NCI-H187 treated with DMSO at 0.1 percent for 48 hours (cell line): ENCODE data around the gene SPHKAP.
A peak's percentile ranks its signal among the peaks of the same experiment; 100 is the strongest.
"Not testable (repeated sequence)": the region's sequence is repeated elsewhere in the genome, so short reads cannot be mapped to it uniquely, and the experiment has no call there.

Experiments used
- DNase-seq: peaks from one replicate; lab custom pipeline; 2025; lab: John Stamatoyannopoulos, UW

Gene SPHKAP

GRCh38 chr2:228181098-228182019 lies at the start of gene SPHKAP:
Gene SPHKAP, minus strand, starts transcription at chr2:228181687. Its CDS starts 89 bp downstream, at chr2:228181598.
- DNase-seq = no peak

DNA sequence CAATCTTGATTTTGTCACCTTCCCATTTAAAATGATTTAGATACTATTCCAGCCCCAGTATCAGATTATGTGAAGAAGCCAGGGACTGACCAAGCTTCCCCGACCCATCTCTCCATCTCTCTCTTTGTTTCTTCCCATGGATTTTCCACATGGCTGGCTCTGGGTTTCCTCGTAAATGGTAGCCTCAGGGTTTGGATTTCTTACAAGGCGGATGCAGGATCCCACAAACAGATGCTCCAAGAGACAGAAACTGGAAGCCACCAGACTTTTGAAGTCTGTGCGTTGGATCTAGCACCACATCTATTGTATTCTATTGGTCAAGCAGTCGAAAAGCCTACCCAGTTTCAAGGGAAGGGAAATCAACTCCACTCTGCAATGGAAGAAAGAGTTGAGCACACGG lies 46.0 kb upstream of the SPHKAP start:
- DNase-seq = no peak

DNA sequence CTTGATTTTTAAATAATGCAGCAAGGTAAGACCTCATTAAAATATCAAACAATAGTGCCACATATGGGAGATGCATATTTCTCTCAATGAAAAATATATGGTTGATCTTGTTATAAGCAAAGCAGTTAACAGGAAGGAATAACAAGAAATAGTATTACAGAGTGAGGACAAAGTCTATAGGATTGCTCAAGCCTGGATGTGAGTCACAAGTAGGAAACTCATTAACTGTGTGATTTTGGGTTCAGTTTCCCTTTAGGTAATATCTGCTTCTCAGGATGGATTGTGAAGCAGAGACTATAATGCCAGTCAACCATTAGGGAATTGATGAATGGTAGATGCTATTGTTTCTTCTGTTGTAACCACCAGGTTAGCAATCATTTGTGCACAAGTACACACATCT lies 42.9 kb upstream of the SPHKAP start:
- no peak for DNase-seq

DNA sequence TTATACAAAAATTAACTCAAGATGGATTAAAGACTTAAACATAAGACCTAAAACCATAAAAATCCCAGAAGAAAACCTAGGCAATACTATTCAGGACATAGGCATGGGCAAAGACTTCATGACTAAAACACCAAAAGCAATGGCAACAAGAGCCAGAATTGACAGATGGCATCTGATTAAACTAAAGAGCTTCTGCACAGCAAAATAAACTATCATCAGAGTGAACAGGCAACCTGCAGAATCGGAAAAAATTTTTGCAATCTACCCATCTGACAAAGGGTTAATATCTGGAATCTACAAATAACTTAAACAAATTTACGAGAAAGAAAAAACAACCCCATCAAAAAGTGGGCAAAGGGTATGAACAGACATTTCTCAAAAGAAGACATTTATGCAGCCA lies 37.1 kb upstream of the SPHKAP start:
- DNase-seq = not testable (repeated sequence)

- DNase-seq = no peak
Measured at GRCh38 chr2:228197504-228197903, 16.0 kb upstream of the SPHKAP start.

- DNase-seq = peak; percentile 39
Measured at GRCh38 chr2:228180181-228181097, 1.0 kb downstream of the SPHKAP start.

DNA sequence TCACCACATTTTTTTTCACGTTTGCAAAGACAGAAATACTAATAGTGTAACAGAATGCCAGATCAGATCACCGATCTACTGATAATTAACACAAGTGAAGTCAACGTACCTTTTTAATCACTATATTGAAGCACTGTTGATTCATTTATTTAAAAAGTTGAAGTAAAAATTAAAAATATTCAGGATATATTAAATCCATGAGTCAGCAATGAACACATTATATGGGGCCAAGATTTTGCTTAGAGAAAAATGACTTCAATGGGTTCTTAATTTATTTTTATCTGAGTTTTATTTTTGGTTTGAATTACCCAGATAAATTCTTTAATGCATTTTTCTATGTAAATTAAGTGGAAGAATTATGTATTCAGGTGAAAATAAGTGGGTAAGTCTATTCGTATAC lies 14.2 kb downstream of the SPHKAP start:
- DNase-seq = no peak

GRCh38 chr2:228164718-228165117 lies 16.8 kb downstream of the SPHKAP start:
- DNase-seq = no peak

DNA sequence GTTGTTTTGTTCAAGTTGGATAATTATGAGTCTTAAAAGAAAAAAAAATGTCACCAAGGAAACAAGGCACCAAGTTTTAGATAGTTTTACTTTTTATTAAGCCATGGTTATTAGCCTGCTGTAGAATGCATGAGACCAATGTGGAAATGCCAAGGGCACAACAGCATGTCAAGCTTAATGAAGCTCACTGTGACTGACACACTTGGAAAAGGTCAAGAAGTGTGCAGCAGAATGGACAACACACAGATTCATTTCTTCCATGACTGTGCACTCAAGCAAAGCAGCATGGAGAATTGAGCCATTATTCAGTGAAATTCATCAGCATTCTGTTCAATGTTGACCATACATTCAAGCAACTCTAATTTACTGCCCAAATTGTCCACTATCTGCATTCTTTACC lies 23.6 kb downstream of the SPHKAP start:
- no peak for DNase-seq

DNA sequence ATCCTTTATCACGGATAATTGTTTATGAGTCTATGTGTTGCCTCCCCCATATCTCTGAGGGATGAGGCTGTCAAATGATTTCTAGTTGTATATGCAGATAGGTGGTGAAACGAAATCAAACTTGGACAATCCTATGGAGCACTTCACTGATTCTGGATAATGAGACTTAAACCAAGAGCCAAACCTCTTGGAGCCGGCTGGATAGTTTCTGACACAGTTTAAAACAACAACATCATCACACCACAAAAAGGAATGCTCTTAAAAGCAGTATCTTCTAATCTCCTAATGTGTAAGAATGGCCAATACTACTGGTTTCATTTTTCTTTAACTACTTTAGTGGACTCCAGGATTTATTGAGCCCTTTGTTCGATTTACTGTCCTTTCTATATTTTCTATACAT lies 36.5 kb downstream of the SPHKAP start:
- no peak for DNase-seq

- no peak for DNase-seq
Measured at GRCh38 chr2:228140934-228141528, 40.5 kb downstream of the SPHKAP start.

GRCh38 chr2:228136027-228136426 lies 45.5 kb downstream of the SPHKAP start:
- DNase-seq = no peak

DNA sequence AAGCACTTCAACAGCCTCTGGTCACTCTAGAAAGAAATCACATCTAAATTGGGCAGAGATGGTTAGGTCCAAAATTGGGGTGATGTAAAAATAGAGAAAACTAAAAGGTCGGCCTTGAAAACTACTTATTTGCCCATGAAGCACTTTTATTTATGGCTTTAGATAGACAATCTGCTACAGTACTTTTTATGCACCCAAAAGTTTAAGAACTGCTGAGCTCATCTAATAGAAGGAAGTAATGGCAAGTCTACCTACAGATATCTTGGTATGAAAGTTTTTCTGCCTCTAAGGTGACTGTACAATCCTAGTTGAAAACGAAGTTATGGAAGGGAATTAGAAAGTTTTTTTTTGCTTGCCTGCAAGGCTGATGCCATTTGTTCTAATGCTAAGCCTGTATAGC lies 46.2 kb downstream of the SPHKAP start:
- DNase-seq = no peak

- no peak for DNase-seq
Measured at GRCh38 chr2:228131833-228132232, 49.7 kb downstream of the SPHKAP start.

- DNase-seq = no peak
Measured at GRCh38 chr2:228126401-228126800, 55.1 kb downstream of the SPHKAP start.

DNA sequence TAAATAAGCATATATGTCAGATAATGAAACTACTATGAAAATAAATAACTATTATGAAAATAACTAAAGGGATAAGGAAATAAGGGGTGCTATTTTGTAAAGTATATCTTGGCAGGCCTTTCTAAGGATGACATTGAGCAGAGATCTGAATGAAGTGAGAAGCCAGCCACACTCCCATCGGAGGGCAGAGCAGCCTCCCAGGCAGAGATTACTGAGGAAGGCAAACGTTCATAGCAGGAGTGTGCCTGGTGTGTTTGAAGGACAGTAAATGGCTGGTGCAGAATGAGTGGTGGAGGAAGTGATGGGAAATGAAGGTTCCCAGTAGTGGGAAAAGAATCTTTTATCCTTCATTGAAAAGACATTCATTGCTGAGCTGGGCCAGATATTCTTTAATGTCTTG lies 62.5 kb downstream of the SPHKAP start:
- no peak for DNase-seq

DNA sequence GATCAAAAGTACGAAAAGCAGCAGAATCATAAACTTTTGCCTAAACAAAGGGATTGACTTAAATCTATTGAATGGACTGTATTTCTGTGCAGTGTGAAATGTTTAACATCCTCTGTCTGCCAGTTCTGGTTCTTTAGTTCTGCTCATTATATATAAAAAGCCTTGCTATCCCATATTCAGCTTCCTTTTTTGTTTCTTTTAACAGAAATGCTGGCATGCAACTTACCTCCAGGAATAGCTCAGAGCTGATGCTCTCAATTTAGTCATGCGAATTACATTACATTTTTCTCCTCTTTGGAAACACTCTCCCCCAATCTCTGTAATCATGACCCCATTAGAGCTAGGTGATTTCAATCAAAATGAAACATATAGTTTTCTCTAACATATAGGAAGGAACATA lies 73.6 kb downstream of the SPHKAP start:
- no peak for DNase-seq

- DNase-seq = no peak
Measured at GRCh38 chr2:228105526-228106250, 75.8 kb downstream of the SPHKAP start.

DNA sequence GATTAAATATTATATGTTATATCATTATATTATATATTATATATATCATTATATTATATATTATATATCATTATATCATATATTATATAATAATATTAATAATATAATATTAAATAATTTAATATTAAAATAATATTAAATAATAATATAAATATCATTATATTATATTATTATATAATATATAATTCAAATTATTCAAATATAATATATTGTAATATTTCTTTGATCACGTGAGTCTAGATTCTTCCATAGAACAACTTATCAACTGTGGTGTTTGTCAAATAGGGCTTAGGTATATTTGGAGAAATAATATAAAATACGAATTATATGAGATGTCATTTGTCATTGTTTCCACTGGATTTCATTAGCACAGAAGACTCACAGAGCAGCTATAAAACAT lies 77.3 kb downstream of the SPHKAP start:
- DNase-seq = no peak

DNA sequence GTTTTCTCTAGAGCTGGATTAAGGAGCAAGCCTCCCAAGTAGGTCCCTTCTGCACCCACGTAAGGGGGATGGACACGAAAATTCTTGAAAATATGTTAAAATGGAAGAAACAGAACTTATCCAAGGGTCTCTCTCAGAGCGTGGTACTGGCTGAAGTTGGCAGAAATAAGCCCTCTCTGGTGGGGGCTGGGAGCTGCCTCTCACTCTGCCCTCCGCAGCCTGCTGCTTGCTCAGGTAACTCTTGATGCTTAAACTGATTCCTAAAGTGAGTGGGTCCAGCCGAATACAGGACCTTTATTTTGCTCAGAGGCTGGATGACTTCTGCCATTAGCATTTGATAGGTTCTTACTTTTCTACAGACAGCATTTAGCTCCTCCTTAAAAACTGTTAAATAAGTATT lies 78.1 kb downstream of the SPHKAP start:
- DNase-seq = no peak

DNA sequence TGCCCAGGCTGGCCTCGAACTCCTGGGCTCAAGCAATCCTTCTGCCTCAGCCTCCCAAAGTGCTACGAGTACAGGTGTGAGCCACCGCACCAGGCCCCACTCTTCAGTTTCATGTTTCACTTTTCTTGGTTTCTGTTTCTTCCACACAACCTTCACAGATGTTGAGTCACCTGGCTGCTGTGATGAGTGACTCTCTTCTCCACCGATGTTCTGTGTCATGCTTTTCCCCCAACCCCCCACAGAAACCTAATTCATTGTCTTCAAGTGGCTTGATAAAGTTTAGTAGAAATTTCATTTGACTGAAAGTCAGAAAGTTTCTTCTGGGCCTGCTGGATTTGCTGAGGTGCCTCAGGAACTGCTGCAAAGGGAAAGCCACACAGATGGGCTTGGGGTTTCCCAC lies 78.5 kb downstream of the SPHKAP start:
- DNase-seq = no peak
